T47D (cell line): ENCODE measurements around the gene SFTA2.

Experiments used
- DNase-seq, 2 experiments: peaks; one replicate each; pipeline versions ENCODE4 v3.0.0 to v3.0.0-alpha.2; 2011 to 2012; ENCODE audit warnings: low read depth in 1 of 2, low spot score in 1 of 2
- JUND ChIP-seq: IDR thresholded peaks from 2 replicates; pipeline ENCODE4 v1.6.1; 2012; ENCODE audit warnings: low read depth
- in situ Hi-C: cut with HindIII; loops from 2 replicates; pipeline ENCODE4 v1.10.0; 2016; ENCODE audit warnings: low sequenced_read_pairs, low pct_unique_long_range_greater_than_20kb

Gene SFTA2

GRCh38 chr6:30900863-30901417 is 31.0 kb downstream of the SFTA2 start:
- in situ Hi-C loops: no loop called here
- TF ChIP-seq JUND: no peak
- DNase-seq: no peak

GRCh38 chr6:30898750-30899360 is 33.1 kb downstream of the SFTA2 start:
- no peak for TF ChIP-seq JUND
- no peak for DNase-seq
- in situ Hi-C loops: no loop called here

GRCh38 chr6:30897882-30898281 is 34.1 kb downstream of the SFTA2 start:
- in situ Hi-C loops: no loop called here
- no peak for TF ChIP-seq JUND
- DNase-seq: no peak

GRCh38 chr6:30896541-30896940 is 35.4 kb downstream of the SFTA2 start:
- TF ChIP-seq JUND: no peak
- in situ Hi-C loops: no loop called here
- no peak for DNase-seq

- in situ Hi-C loops: no loop called here
- DNase-seq: no peak
- TF ChIP-seq JUND: no peak
Measured at GRCh38 chr6:30895343-30895742, 36.6 kb downstream of the SFTA2 start.

GRCh38 chr6:30894935-30895334 is 37.0 kb downstream of the SFTA2 start:
- in situ Hi-C loops: no loop called here
- no peak for TF ChIP-seq JUND
- DNase-seq: no peak

- DNase-seq: no peak
- in situ Hi-C loops: no loop called here
- TF ChIP-seq JUND: no peak
Measured at GRCh38 chr6:30894381-30894780, 37.6 kb downstream of the SFTA2 start.

- TF ChIP-seq JUND: no peak
- in situ Hi-C loops: no loop called here
- DNase-seq: no peak
Measured at GRCh38 chr6:30893666-30894065, 38.3 kb downstream of the SFTA2 start.

- in situ Hi-C loops: no loop called here
- DNase-seq: no peak
- TF ChIP-seq JUND: no peak
Measured at GRCh38 chr6:30893001-30893591, 38.9 kb downstream of the SFTA2 start.

GRCh38 chr6:30891816-30892538 is 40.0 kb downstream of the SFTA2 start:
- in situ Hi-C loops: no loop called here
- no peak for TF ChIP-seq JUND
- DNase-seq: no peak

- no peak for DNase-seq
- in situ Hi-C loops: no loop called here
- TF ChIP-seq JUND: no peak
Measured at GRCh38 chr6:30891450-30891723, 40.6 kb downstream of the SFTA2 start.

- no peak for TF ChIP-seq JUND
- in situ Hi-C loops: no loop called here
- no peak for DNase-seq
Measured at GRCh38 chr6:30890646-30891449, 41.1 kb downstream of the SFTA2 start.
